ENCODE measurements around the gene LBHD2. TPM values are rescaled to one million over a fixed set of nuclear protein-coding genes. Genes with fewer than 3 reads are reported as not detected.
"Not testable (repeated sequence)": the region's sequence is repeated elsewhere in the genome, so short reads cannot be mapped to it uniquely, and the experiment has no call there.

Gene LBHD2
- total RNA-seq, 2 donors from 2014 or later = not detected

DNA sequence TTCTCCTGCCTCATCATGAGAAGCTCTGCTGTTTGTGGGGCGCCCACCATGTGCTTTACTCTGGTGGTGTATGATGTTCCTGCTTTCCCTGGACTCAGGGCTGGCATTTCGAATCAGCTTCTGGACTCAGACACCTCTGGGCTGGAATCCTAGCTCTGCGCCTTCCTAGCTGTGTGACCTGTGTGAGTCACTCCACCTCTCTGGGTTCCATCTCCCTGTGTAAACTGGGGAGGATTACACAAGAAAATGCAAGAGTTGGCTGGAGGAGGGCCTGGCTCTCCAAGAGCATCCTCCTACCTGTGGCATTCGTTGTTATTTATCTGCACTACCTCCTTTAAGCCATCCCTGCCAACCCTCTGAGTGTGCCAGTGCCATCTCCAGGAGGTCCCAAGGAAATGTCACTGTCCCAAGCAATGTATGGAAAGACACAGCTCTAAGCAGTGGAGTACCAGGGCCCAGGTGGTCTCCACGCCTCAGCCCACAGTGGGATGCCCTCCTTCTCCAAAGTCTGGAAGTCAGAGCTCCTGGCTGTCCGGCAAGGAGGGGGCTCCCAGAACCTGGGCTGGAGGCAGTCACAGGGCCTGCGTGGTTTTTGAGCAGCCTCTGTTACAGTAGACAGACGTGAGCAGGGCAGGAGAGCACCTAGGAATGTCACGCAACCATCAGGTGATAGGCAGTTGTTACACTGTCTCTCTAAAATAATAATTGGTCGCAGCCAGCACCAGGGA, 32.0 kb downstream of the LBHD2 start:
- no peaks in the 10 kb centered on the region for H3K36me3 Mint-ChIP-seq (ENCODE audit: low read depth)
- Histone ChIP-seq H3K27ac (ENCODE audit: low read depth, low read length) (no peak overlapping the region), H3K4me3 (ENCODE audit: low read length) (no peak overlapping the region), H3K9me3 (ENCODE audit: control insufficient read depth, low read length) (no peaks in the 10 kb centered on the region), H3K4me1 (ENCODE audit: control insufficient read depth, insufficient read depth, low read length) (no peaks in the 10 kb centered on the region), H3K9ac (ENCODE audit: extremely low read depth, low read length, poor library complexity, severe bottlenecking) (no peak overlapping the region), H3K36me3 (ENCODE audit: control insufficient read depth, insufficient read depth, low read length) (no peaks in the 10 kb centered on the region), H3K27me3 (ENCODE audit: control insufficient read depth, insufficient read depth, low read length, poor library complexity, severe bottlenecking) (no peaks in the 10 kb centered on the region)
- H3K4me1 Mint-ChIP-seq = no peaks in the 10 kb centered on the region
- no peak overlapping the region for H3K4me3 Mint-ChIP-seq
- TF ChIP-seq, protein P1, sequence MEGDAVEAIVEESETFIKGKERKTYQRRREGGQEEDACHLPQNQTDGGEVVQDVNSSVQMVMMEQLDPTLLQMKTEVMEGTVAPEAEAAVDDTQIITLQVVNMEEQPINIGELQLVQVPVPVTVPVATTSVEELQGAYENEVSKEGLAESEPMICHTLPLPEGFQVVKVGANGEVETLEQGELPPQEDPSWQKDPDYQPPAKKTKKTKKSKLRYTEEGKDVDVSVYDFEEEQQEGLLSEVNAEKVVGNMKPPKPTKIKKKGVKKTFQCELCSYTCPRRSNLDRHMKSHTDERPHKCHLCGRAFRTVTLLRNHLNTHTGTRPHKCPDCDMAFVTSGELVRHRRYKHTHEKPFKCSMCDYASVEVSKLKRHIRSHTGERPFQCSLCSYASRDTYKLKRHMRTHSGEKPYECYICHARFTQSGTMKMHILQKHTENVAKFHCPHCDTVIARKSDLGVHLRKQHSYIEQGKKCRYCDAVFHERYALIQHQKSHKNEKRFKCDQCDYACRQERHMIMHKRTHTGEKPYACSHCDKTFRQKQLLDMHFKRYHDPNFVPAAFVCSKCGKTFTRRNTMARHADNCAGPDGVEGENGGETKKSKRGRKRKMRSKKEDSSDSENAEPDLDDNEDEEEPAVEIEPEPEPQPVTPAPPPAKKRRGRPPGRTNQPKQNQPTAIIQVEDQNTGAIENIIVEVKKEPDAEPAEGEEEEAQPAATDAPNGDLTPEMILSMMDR (conservative IDR thresholded peaks at IDR 0.05) = no peak
- 90 to 93% methylated on average over 9 to 10 of the region's 10 CpGs for WGBS, 2 experiments (ENCODE audit: insufficient coverage in 1 of 2, insufficient read length in 1 of 2)
- no peak for DNase-seq
- H3K27ac Mint-ChIP-seq = no peak overlapping the region
- no peaks in the 10 kb centered on the region for H3K9me3 Mint-ChIP-seq
- no peaks in the 10 kb centered on the region for H3K27me3 Mint-ChIP-seq (ENCODE audit: insufficient read depth)

DNA sequence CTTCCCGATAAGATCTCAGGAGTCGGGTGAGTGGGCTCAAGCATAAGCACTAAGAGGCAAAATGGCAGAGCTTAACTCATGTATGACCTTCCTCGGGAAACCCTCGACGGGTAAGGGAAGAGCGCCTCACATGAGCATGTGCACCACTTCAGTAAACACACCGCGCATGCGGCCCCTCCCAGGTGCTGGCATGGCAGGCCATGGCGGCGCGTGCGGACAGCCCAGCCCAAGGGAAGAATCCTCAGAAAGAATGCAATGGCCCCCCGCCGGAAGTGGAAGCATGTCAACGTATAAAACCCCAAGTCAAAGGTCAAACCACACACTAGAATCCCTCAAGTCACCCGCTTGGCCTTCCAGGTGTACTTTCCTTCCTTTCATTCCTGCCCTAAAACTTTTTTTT, 32.6 kb downstream of the LBHD2 start:
- TF ChIP-seq, protein P1 (conservative IDR thresholded peaks at IDR 0.05) = no peak
- 94 to 95% methylated on average over 15 to 17 of the region's 17 CpGs for WGBS, 2 experiments (ENCODE audit: insufficient coverage in 1 of 2, insufficient read length in 1 of 2)
- Histone ChIP-seq H3K4me1 (ENCODE audit: control insufficient read depth, insufficient read depth, low read length) (no peaks in the 10 kb centered on the region), H3K4me3 (ENCODE audit: low read length) (no peak overlapping the region), H3K9ac (ENCODE audit: extremely low read depth, low read length, poor library complexity, severe bottlenecking) (no peak overlapping the region), H3K36me3 (ENCODE audit: control insufficient read depth, insufficient read depth, low read length) (no peaks in the 10 kb centered on the region), H3K27me3 (ENCODE audit: control insufficient read depth, insufficient read depth, low read length, poor library complexity, severe bottlenecking) (no peaks in the 10 kb centered on the region), H3K9me3 (ENCODE audit: control insufficient read depth, low read length) (no peaks in the 10 kb centered on the region), H3K27ac (ENCODE audit: low read depth, low read length) (no peak overlapping the region)
- no peak for DNase-seq
- peaks cover 2% of the 10 kb centered on the region for H3K4me1 Mint-ChIP-seq
- H3K9me3 Mint-ChIP-seq = no peaks in the 10 kb centered on the region
- no peak overlapping the region for H3K4me3 Mint-ChIP-seq
- no peak overlapping the region for H3K27ac Mint-ChIP-seq
- H3K36me3 Mint-ChIP-seq (ENCODE audit: low read depth) = no peaks in the 10 kb centered on the region
- H3K27me3 Mint-ChIP-seq (ENCODE audit: insufficient read depth) = peaks cover 2% of the 10 kb centered on the region

DNA sequence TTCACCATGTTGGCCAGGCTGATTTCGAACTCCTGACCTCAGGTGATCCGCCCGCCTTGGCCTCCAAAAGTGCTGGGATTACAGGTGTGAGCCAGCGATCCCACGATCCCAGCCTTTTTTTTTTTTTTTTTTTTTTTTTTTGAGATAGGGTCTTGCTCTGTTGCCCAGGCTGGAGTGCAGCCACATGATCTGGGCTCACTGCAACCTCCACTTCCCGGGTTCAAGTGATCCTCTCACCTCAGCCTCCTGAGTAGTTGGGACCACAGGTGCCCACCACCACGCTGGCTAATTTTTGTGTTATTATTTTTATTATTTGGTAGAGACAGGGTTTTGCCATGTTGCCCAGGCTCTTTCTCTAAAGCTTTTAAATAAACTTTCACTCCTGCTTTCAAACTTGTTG, 33.5 kb downstream of the LBHD2 start:
- not testable (repeated sequence) for H3K9ac ChIP-seq (ENCODE audit: extremely low read depth, low read length, poor library complexity, severe bottlenecking); H3K4me3 Mint-ChIP-seq; H3K4me3 ChIP-seq (ENCODE audit: low read length); H3K36me3 ChIP-seq (ENCODE audit: control insufficient read depth, insufficient read depth, low read length); H3K27me3 ChIP-seq (ENCODE audit: control insufficient read depth, insufficient read depth, low read length, poor library complexity, severe bottlenecking); H3K9me3 ChIP-seq (ENCODE audit: control insufficient read depth, low read length); H3K9me3 Mint-ChIP-seq; H3K4me1 Mint-ChIP-seq; H3K36me3 Mint-ChIP-seq (ENCODE audit: low read depth); H3K27ac Mint-ChIP-seq; H3K27me3 Mint-ChIP-seq (ENCODE audit: insufficient read depth); H3K27ac ChIP-seq (ENCODE audit: low read depth, low read length); H3K4me1 ChIP-seq (ENCODE audit: control insufficient read depth, insufficient read depth, low read length); DNase-seq
- WGBS, 2 experiments (ENCODE audit: insufficient coverage in 1 of 2, insufficient read length in 1 of 2) = 95 to 100% methylated on average over 1 to 7 of the region's 7 CpGs

All from endodermal cell (in vitro differentiated cells).